NB4 (cell line): ENCODE data around the gene LYRM2.

Source experiments
- DNase-seq: peaks from one replicate; pipeline ENCODE4 v3.0.0; 2010; ENCODE audit warnings: low read depth
- H3K4me3 ChIP-seq: one replicate; pipeline ENCODE4 v1.5.1; 2011; ENCODE audit warnings: mild to moderate bottlenecking, low read depth, low read length, moderate library complexity
- MYC ChIP-seq: IDR thresholded peaks from 2 replicates; pipeline ENCODE4 v1.6.1; 2011; ENCODE audit warnings: low read depth, low read length
- POLR2A ChIP-seq: IDR thresholded peaks from 2 replicates; pipeline ENCODE4 v1.6.1; 2011; ENCODE audit warnings: mild to moderate bottlenecking; ENCODE audit not compliant: insufficient read length; ENCODE audit errors: extremely low read depth
- TF ChIP-seq, protein P1 (sequence below): IDR thresholded peaks from 2 replicates; pipeline ENCODE4 v1.6.1; 2011; ENCODE audit warnings: low read depth, low read length
- TF ChIP-seq, protein P2 (sequence below): IDR thresholded peaks from one replicate; pipeline ENCODE4 v1.5.1; 2012; ENCODE audit warnings: low read depth, low read length

Gene LYRM2

GRCh38 chr6:89526563-89526869 lies 112.0 kb downstream of the LYRM2 start:
- TF ChIP-seq POLR2A (no peak), MYC (no peak)
- TF ChIP-seq, protein P1, sequence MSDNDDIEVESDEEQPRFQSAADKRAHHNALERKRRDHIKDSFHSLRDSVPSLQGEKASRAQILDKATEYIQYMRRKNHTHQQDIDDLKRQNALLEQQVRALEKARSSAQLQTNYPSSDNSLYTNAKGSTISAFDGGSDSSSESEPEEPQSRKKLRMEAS, result no peak
- TF ChIP-seq, protein P2, sequence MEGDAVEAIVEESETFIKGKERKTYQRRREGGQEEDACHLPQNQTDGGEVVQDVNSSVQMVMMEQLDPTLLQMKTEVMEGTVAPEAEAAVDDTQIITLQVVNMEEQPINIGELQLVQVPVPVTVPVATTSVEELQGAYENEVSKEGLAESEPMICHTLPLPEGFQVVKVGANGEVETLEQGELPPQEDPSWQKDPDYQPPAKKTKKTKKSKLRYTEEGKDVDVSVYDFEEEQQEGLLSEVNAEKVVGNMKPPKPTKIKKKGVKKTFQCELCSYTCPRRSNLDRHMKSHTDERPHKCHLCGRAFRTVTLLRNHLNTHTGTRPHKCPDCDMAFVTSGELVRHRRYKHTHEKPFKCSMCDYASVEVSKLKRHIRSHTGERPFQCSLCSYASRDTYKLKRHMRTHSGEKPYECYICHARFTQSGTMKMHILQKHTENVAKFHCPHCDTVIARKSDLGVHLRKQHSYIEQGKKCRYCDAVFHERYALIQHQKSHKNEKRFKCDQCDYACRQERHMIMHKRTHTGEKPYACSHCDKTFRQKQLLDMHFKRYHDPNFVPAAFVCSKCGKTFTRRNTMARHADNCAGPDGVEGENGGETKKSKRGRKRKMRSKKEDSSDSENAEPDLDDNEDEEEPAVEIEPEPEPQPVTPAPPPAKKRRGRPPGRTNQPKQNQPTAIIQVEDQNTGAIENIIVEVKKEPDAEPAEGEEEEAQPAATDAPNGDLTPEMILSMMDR, result no peak
- no peak for DNase-seq
- no peak overlapping the region for H3K4me3 ChIP-seq

DNA sequence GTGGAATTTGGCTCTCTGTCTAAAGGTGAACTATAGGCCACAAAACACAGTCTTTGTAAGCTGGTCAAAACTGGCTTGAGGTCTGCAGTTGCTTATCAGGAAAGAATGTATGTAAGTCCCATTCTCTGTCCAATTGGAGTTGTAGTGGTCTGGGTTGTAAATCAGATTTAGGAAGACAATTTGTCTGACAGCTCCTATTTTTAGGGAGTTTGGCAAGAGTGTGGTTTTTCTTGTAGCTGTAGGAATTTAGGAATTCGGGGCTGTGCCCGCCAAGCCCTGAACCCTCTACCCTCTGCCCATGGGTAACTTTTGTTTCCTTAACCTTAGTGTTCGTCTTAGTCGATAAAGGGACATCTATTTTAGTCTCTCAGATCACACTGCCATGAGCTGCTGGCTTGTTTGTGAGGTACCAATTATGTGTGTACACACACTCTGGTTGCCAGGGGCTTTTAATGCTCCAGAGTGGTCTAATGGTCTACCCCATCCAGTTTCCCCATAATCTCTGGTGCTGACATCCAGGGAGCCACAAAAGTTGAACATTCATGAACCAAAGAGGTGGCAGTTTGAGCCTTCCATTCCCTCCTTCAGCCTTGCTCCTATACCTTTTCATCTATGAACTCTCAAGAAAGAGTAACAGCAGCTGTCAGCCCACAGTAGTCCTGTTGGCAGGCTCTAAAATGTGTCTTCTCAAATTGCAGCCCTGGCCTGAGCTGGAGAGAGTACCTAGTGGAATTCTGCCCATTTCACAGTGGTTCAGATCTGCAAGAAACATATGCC lies 112.6 kb downstream of the LYRM2 start:
- no peak overlapping the region for H3K4me3 ChIP-seq
- TF ChIP-seq, protein P1, result no peak
- no peak for DNase-seq

DNA sequence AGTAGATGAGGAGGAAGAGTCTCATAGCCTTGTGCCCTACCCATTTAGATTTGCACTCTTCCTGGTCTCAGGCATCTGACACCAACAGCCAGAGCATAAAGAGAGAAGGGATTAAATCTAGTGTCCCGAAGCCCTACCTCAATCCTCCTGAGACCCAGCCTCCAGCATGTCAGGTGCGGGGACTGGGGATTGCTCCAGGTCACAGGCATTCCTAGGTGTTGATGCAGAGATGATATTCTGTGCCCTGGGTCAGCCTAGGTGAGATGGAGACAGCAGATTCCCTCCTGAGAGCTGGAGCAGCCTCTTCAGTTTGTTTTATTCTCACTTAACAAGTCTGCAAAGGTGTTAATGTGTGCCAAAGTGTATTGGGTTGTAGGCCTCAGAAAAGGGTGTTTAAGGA lies 115.8 kb downstream of the LYRM2 start:
- no peak overlapping the region for H3K4me3 ChIP-seq
- TF ChIP-seq POLR2A (no peak), MYC (no peak)
- TF ChIP-seq, protein P2, result no peak
- TF ChIP-seq, protein P1, result no peak
- DNase-seq, result no peak

- no peak overlapping the region for H3K4me3 ChIP-seq
- no peak for DNase-seq
- no peak for TF ChIP-seq MYC
- TF ChIP-seq, protein P2, result no peak
- TF ChIP-seq POLR2A, result no peak
- TF ChIP-seq, protein P1, result no peak
These were observed 117.8 kb downstream of the LYRM2 start for GRCh38 chr6:89520736-89521135.

- no peak overlapping the region for H3K4me3 ChIP-seq
- DNase-seq, result no peak
- TF ChIP-seq POLR2A (no peak), MYC (no peak)
- TF ChIP-seq, protein P1, result no peak
- TF ChIP-seq, protein P2, result no peak
These were observed 120.0 kb downstream of the LYRM2 start for GRCh38 chr6:89518352-89519055.
